Loucy (cell line): ENCODE measurements around the gene FANCC.

ENCODE experiments used
- EZH2phosphoT487 ChIP-seq: fragments of 200-600 bp; IDR thresholded peaks from 2 replicates; pipeline ENCODE4 v1.6.1; 2018; ENCODE audit warnings: antibody characterized with exemption, mild to moderate bottlenecking, moderate library complexity, borderline replicate concordance
- TF ChIP-seq, protein P1 (sequence below): fragments of 200-600 bp; sonication (generic); conservative IDR thresholded peaks from 2 replicates; pipeline ENCODE4 v1.5.1; 2014; ENCODE audit warnings: mild to moderate bottlenecking, antibody characterized with exemption, low read length

- TF ChIP-seq, protein P1, sequence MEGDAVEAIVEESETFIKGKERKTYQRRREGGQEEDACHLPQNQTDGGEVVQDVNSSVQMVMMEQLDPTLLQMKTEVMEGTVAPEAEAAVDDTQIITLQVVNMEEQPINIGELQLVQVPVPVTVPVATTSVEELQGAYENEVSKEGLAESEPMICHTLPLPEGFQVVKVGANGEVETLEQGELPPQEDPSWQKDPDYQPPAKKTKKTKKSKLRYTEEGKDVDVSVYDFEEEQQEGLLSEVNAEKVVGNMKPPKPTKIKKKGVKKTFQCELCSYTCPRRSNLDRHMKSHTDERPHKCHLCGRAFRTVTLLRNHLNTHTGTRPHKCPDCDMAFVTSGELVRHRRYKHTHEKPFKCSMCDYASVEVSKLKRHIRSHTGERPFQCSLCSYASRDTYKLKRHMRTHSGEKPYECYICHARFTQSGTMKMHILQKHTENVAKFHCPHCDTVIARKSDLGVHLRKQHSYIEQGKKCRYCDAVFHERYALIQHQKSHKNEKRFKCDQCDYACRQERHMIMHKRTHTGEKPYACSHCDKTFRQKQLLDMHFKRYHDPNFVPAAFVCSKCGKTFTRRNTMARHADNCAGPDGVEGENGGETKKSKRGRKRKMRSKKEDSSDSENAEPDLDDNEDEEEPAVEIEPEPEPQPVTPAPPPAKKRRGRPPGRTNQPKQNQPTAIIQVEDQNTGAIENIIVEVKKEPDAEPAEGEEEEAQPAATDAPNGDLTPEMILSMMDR = peak; percentile 30; the same call in 1 of the 2 replicates
- TF ChIP-seq EZH2phosphoT487 = no peak
These were observed 220.7 kb downstream of the FANCC start for GRCh38 chr9:95096807-95097206.
